ENCODE data around the gene HEMGN.
"Not testable (repeated sequence)": the region's sequence is repeated elsewhere in the genome, so short reads cannot be mapped to it uniquely, and the experiment has no call there.

Gene HEMGN

GRCh38 chr9:97962575-97962974 lies 24.6 kb upstream of the HEMGN start:
- DNase-seq, result no peak

GRCh38 chr9:97962136-97962535 lies 24.2 kb upstream of the HEMGN start:
- DNase-seq, result no peak

- no peak for DNase-seq
Observed at GRCh38 chr9:97961361-97961760, 23.4 kb upstream of the HEMGN start.

GRCh38 chr9:97960678-97961328 lies 22.8 kb upstream of the HEMGN start:
- DNase-seq, result not testable (repeated sequence)

GRCh38 chr9:97959585-97959984 lies 21.6 kb upstream of the HEMGN start:
- no peak for DNase-seq

- DNase-seq, result no peak
Observed at GRCh38 chr9:97958812-97959511, 21.0 kb upstream of the HEMGN start.

GRCh38 chr9:97956331-97956730 lies 18.4 kb upstream of the HEMGN start:
- no peak for DNase-seq

GRCh38 chr9:97954550-97954989 lies 16.6 kb upstream of the HEMGN start:
- peak; percentile 70 for DNase-seq

- not testable (repeated sequence) for DNase-seq
Observed at GRCh38 chr9:97950873-97951272, 12.9 kb upstream of the HEMGN start.

- not testable (repeated sequence) for DNase-seq
Observed at GRCh38 chr9:97947094-97947493, 9.1 kb upstream of the HEMGN start.

GRCh38 chr9:97945470-97945869 lies 7.5 kb upstream of the HEMGN start:
- DNase-seq, result not testable (repeated sequence)

GRCh38 chr9:97944612-97945011 lies 6.6 kb upstream of the HEMGN start:
- no peak for DNase-seq

- no peak for DNase-seq
Observed at GRCh38 chr9:97943308-97943855, 5.4 kb upstream of the HEMGN start.

- DNase-seq, result no peak
Observed at GRCh38 chr9:97941323-97941722, 3.4 kb upstream of the HEMGN start.

GRCh38 chr9:97940741-97941140 lies 2.8 kb upstream of the HEMGN start:
- no peak for DNase-seq

GRCh38 chr9:97940233-97940632 lies 2.3 kb upstream of the HEMGN start:
- no peak for DNase-seq

GRCh38 chr9:97936998-97937397 lies 974 bp downstream of the HEMGN start:
- no peak for DNase-seq

GRCh38 chr9:97935276-97935675 lies 2.7 kb downstream of the HEMGN start:
- DNase-seq, result no peak

- no peak for DNase-seq
Observed at GRCh38 chr9:97934321-97935115, 3.5 kb downstream of the HEMGN start.

GRCh38 chr9:97933297-97933998 lies 4.5 kb downstream of the HEMGN start:
- DNase-seq, result no peak

- DNase-seq, result no peak
Observed at GRCh38 chr9:97930972-97931371, 7.0 kb downstream of the HEMGN start.

GRCh38 chr9:97928986-97929604 lies 8.9 kb downstream of the HEMGN start:
- no peak for DNase-seq
